Parathyroid adenoma (tissue), 2 donors: ENCODE measurements around the gene PPIL3.
A peak's percentile ranks its signal among the peaks of the same experiment; 100 is the strongest.
"Not testable (repeated sequence)": the region's sequence is repeated elsewhere in the genome, so short reads cannot be mapped to it uniquely, and the experiment has no call there.

Experiments
- H2AFZ ChIP-seq: fragments of 300-600 bp; sonication (generic); one replicate; pipeline ENCODE4 v1.7.0; 2017; ENCODE audit warnings: antibody characterized with exemption, mild to moderate bottlenecking
- H3K27ac ChIP-seq: fragments of 300-600 bp; sonication (generic); one replicate; pipeline ENCODE4 v1.7.0; 2017
- H3K27me3 ChIP-seq: fragments of 300-600 bp; sonication (generic); one replicate; pipeline ENCODE4 v1.7.0; 2017; ENCODE audit warnings: low read length; ENCODE audit not compliant: control insufficient read depth, insufficient read depth
- H3K36me3 ChIP-seq: fragments of 300-600 bp; sonication (generic); one replicate; pipeline ENCODE4 v1.7.0; 2017; ENCODE audit warnings: low read length; ENCODE audit not compliant: control insufficient read depth, insufficient read depth
- H3K4me1 ChIP-seq: fragments of 300-600 bp; sonication (generic); one replicate; pipeline ENCODE4 v1.7.0; 2017; ENCODE audit warnings: control low read depth
- H3K4me2 ChIP-seq: fragments of 300-600 bp; sonication (generic); one replicate; pipeline ENCODE4 v1.7.0; 2017; ENCODE audit warnings: low read length
- H3K4me3 ChIP-seq: fragments of 300-600 bp; sonication (generic); one replicate; pipeline ENCODE4 v1.7.0; 2017; ENCODE audit warnings: low read depth, low read length
- H3K79me2 ChIP-seq: fragments of 300-600 bp; sonication (generic); one replicate; pipeline ENCODE4 v1.7.0; 2017; ENCODE audit warnings: control low read depth
- H3K9ac ChIP-seq: fragments of 300-600 bp; sonication (generic); one replicate; pipeline ENCODE4 v1.7.0; 2017; ENCODE audit warnings: mild to moderate bottlenecking
- H3K9me3 ChIP-seq: fragments of 300-600 bp; sonication (generic); one replicate; pipeline ENCODE4 v1.7.0; 2017; ENCODE audit warnings: low read length; ENCODE audit not compliant: control insufficient read depth
- CTCF ChIP-seq: fragments of 300-600 bp; sonication (generic); IDR thresholded peaks from one replicate; pipeline ENCODE4 v1.7.0; 2017; ENCODE audit warnings: antibody characterized with exemption, mild to moderate bottlenecking
- donor health status: primary hyperparathyroidism.

Gene PPIL3

GRCh38 chr2:200913654-200914053 lies 24.8 kb upstream of the PPIL3 start:
- Histone ChIP-seq H3K4me2 (no peak overlapping the region), H3K4me3 (no peak overlapping the region), H3K79me2 (no peaks in the 10 kb centered on the region), H3K27me3 (no peaks in the 10 kb centered on the region), H3K27ac (no peak overlapping the region), H2AFZ (no peak overlapping the region), H3K4me1 (no peaks in the 10 kb centered on the region), H3K9ac (no peak overlapping the region), H3K9me3 (no peaks in the 10 kb centered on the region), H3K36me3 (no peaks in the 10 kb centered on the region)
- no peak for TF ChIP-seq CTCF

- TF ChIP-seq CTCF = no peak
- H3K36me3 ChIP-seq = no peaks in the 10 kb centered on the region
- no peaks in the 10 kb centered on the region for H3K9me3 ChIP-seq
- no peaks in the 10 kb centered on the region for H3K79me2 ChIP-seq
- H3K9ac ChIP-seq = no peak overlapping the region
- no peaks in the 10 kb centered on the region for H3K27me3 ChIP-seq
- no peak overlapping the region for H3K4me2 ChIP-seq
- no peak overlapping the region for H3K4me3 ChIP-seq
- no peak overlapping the region for H3K27ac ChIP-seq
- no peaks in the 10 kb centered on the region for H3K4me1 ChIP-seq
- no peak overlapping the region for H2AFZ ChIP-seq
Measured at GRCh38 chr2:200909958-200910357, 21.1 kb upstream of the PPIL3 start.

GRCh38 chr2:200905618-200906296 lies 16.9 kb upstream of the PPIL3 start:
- TF ChIP-seq CTCF = peak; percentile 58
- no peaks in the 10 kb centered on the region for H3K27me3 ChIP-seq
- H3K79me2 ChIP-seq = no peaks in the 10 kb centered on the region
- no peaks in the 10 kb centered on the region for H3K9me3 ChIP-seq
- no peaks in the 10 kb centered on the region for H3K36me3 ChIP-seq
- no peak overlapping the region for H3K4me3 ChIP-seq
- no peak overlapping the region for H3K4me2 ChIP-seq
- H2AFZ ChIP-seq = no peak overlapping the region
- no peak overlapping the region for H3K27ac ChIP-seq
- no peaks in the 10 kb centered on the region for H3K4me1 ChIP-seq
- no peak overlapping the region for H3K9ac ChIP-seq

- peak; percentile 63 for TF ChIP-seq CTCF
- Histone ChIP-seq H3K9ac (no peak overlapping the region), H3K27me3 (no peaks in the 10 kb centered on the region), H2AFZ (no peak overlapping the region), H3K4me3 (no peak overlapping the region), H3K4me2 (no peak overlapping the region), H3K79me2 (no peaks in the 10 kb centered on the region), H3K4me1 (no peaks in the 10 kb centered on the region), H3K36me3 (no peaks in the 10 kb centered on the region), H3K9me3 (no peaks in the 10 kb centered on the region), H3K27ac (no peak overlapping the region)
Measured at GRCh38 chr2:200901459-200902072, 12.7 kb upstream of the PPIL3 start.

GRCh38 chr2:200899482-200899881 lies 10.6 kb upstream of the PPIL3 start:
- H3K9ac ChIP-seq = no peak overlapping the region
- H3K4me3 ChIP-seq = no peak overlapping the region
- no peak overlapping the region for H3K27ac ChIP-seq
- H3K27me3 ChIP-seq = no peaks in the 10 kb centered on the region
- no peaks in the 10 kb centered on the region for H3K4me1 ChIP-seq
- no peak overlapping the region for H3K4me2 ChIP-seq
- H2AFZ ChIP-seq = no peak overlapping the region
- H3K9me3 ChIP-seq = no peaks in the 10 kb centered on the region
- no peaks in the 10 kb centered on the region for H3K79me2 ChIP-seq
- no peak for TF ChIP-seq CTCF
- no peaks in the 10 kb centered on the region for H3K36me3 ChIP-seq

- not testable (repeated sequence) for H3K4me1 ChIP-seq, H3K4me2 ChIP-seq, H3K27ac ChIP-seq, H3K79me2 ChIP-seq, H3K9ac ChIP-seq, H3K27me3 ChIP-seq, H2AFZ ChIP-seq, H3K9me3 ChIP-seq, H3K36me3 ChIP-seq, H3K4me3 ChIP-seq
Measured at GRCh38 chr2:200881715-200882249, 7.1 kb downstream of the PPIL3 start.
